ENCODE results near the gene ROBO2.
A peak's percentile ranks its signal among the peaks of the same experiment; 100 is the strongest.

The ROBO2 gene

GRCh38 chr3:77524946-77525682, 485.2 kb downstream of the ROBO2 start:
- no peak overlapping the region for H3K4me3 ChIP-seq (ENCODE audit: low read length)
- DNase-seq (ENCODE audit: low read depth), result no peak
- TF ChIP-seq CTCF (IDR thresholded peaks at IDR 0.05; ENCODE audit: insufficient read depth, low read depth, low read length, missing control alignments), result no peak

- no peak overlapping the region for H3K4me3 ChIP-seq (ENCODE audit: low read length)
- no peak for TF ChIP-seq CTCF (IDR thresholded peaks at IDR 0.05; ENCODE audit: insufficient read depth, low read depth, low read length, missing control alignments)
- peak; percentile 8 for DNase-seq (ENCODE audit: low read depth)
Observed at GRCh38 chr3:77526573-77527113, 486.7 kb downstream of the ROBO2 start.

GRCh38 chr3:77529522-77529921, 489.6 kb downstream of the ROBO2 start:
- TF ChIP-seq CTCF (IDR thresholded peaks at IDR 0.05; ENCODE audit: insufficient read depth, low read depth, low read length, missing control alignments), result no peak

GRCh38 chr3:77530870-77531269, 491.0 kb downstream of the ROBO2 start:
- TF ChIP-seq CTCF (IDR thresholded peaks at IDR 0.05; ENCODE audit: insufficient read depth, low read depth, low read length, missing control alignments), result no peak
- DNase-seq (ENCODE audit: low read depth), result no peak
- no peak overlapping the region for H3K4me3 ChIP-seq (ENCODE audit: low read length)

More at GRCh38 chr3:77529522-77529921, 489.6 kb downstream of the ROBO2 start:
- H3K4me3 ChIP-seq (ENCODE audit: low read length), result no peak overlapping the region
- DNase-seq (ENCODE audit: low read depth), result no peak

GRCh38 chr3:77535116-77535515, 495.2 kb downstream of the ROBO2 start:
- DNase-seq (ENCODE audit: low read depth), result no peak
- H3K4me3 ChIP-seq (ENCODE audit: low read length), result no peak overlapping the region
- no peak for TF ChIP-seq CTCF (IDR thresholded peaks at IDR 0.05; ENCODE audit: insufficient read depth, low read depth, low read length, missing control alignments)

GRCh38 chr3:77536038-77536775, 496.3 kb downstream of the ROBO2 start:
- H3K4me3 ChIP-seq (ENCODE audit: low read length), result no peak overlapping the region
- no peak for TF ChIP-seq CTCF (IDR thresholded peaks at IDR 0.05; ENCODE audit: insufficient read depth, low read depth, low read length, missing control alignments)
- DNase-seq (ENCODE audit: low read depth), result peak; percentile 37
